ENCODE results near the gene GNAQ. TPM values are rescaled to one million over a fixed set of nuclear protein-coding genes. Genes with fewer than 3 reads are reported as not detected.

GNAQ gene
- total and polyA plus RNA-seq, 2 experiments from 2014 or later, result 21.1 to 43.1 TPM

DNA sequence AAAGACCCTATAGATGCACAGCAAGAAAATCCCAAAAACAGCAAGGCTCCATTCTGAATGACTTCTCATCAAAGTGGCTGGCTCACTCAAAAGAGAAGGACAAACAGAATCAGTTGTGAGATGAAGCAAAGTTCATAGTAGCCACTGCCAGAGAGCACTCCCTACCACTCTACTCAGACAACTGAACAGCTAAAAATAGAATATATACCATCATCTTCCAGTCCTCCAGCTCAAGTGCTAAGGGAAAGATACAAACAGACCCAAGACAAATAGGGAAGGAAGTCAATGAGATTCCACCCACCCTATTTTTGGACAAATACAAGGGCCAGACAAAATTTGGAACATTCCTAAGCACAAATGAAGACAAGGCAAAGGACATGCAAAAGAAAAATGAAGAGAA is 20.6 kb downstream of the GNAQ start:
- TF ChIP-seq CREB1 (CRISPR knock-in tag; IDR thresholded peaks at IDR 0.05; ENCODE audit: low read depth) (no peak), EZH2phosphoT487 (IDR thresholded peaks at IDR 0.05; ENCODE audit: unreplicated experiment) (no peak), STAT1 (IDR thresholded peaks at IDR 0.05; ENCODE audit: unreplicated experiment) (no peak), EZH2 (IDR thresholded peaks at IDR 0.05; ENCODE audit: low read depth, unreplicated experiment) (no peak), CTCF (conservative IDR thresholded peaks at IDR 0.05; ENCODE audit: low read depth in 2 of 2) (no peak), ZNF114 (CRISPR knock-in tag; IDR thresholded peaks at IDR 0.05) (no peak), REST (IDR thresholded peaks at IDR 0.05; ENCODE audit: unreplicated experiment) (no peak), ZNF331 (CRISPR knock-in tag; IDR thresholded peaks at IDR 0.05; ENCODE audit: low read depth) (no peak), ZNF462 (CRISPR knock-in tag; IDR thresholded peaks at IDR 0.05) (no peak), POLR2AphosphoS5 (IDR thresholded peaks at IDR 0.05; ENCODE audit: low read depth) (no peak), NANOG (IDR thresholded peaks at IDR 0.05; ENCODE audit: borderline replicate concordance) (no peak), JUNB (IDR thresholded peaks at IDR 0.05; ENCODE audit: unreplicated experiment) (no peak), ETS1 (IDR thresholded peaks at IDR 0.05) (no peak)
- no peak for DNase-seq (ENCODE audit: low spot score)
- no peak overlapping the region for H3K27ac Mint-ChIP-seq
- Histone ChIP-seq H3F3A (replicated peaks; ENCODE audit: low read depth) (no peaks in the 10 kb centered on the region), H3K9me2 (ENCODE audit: insufficient read depth) (no peaks in the 10 kb centered on the region), H3K27ac (ENCODE audit: low read depth) (no peak overlapping the region), H3K4me1 (ENCODE audit: insufficient read depth) (peaks cover 39% of the 10 kb centered on the region), H3K27me3 (ENCODE audit: insufficient read depth) (no peaks in the 10 kb centered on the region), H3K36me3 (ENCODE audit: insufficient read depth) (no peaks in the 10 kb centered on the region), H3K79me2 (replicated peaks; ENCODE audit: insufficient read depth) (peaks cover 99% of the 10 kb centered on the region), H4K20me1 (replicated peaks; ENCODE audit: insufficient read depth) (peaks cover 16% of the 10 kb centered on the region; the same call in 1 of the 2 replicates), H3K4me3 (no peak overlapping the region), H2AFZ (no peak overlapping the region), H3K4me2 (peak overlapping the region; percentile 20)
- H3K9me3 Mint-ChIP-seq, result no peaks in the 10 kb centered on the region
- H3K27me3 Mint-ChIP-seq (ENCODE audit: insufficient read depth, low read depth, poor library complexity), result no peaks in the 10 kb centered on the region
- peaks cover 41% of the 10 kb centered on the region for H3K4me1 Mint-ChIP-seq
- no peak for ATAC-seq
- no peaks in the 10 kb centered on the region for H3K36me3 Mint-ChIP-seq (ENCODE audit: low read depth)
- no peak overlapping the region for H3K4me3 Mint-ChIP-seq
